Loucy (cell line): ENCODE results near the gene EPHB1.

Experiments used
- H2AFZ ChIP-seq: fragments of 200-600 bp; sonication (generic); 2 replicates; pipeline ENCODE4 v1.6.0; 2016; ENCODE audit warnings: antibody characterized with exemption, mild to moderate bottlenecking, low read length, moderate library complexity
- H3F3A ChIP-seq: fragments of 200-600 bp; 2 replicates; pipeline ENCODE4 v1.6.0; 2016; ENCODE audit warnings: antibody characterized with exemption, low read depth, mild to moderate bottlenecking
- H3K27me3 ChIP-seq: fragments of 200-600 bp; sonication (generic); 2 replicates; pipeline ENCODE4 v1.6.1; 2014; ENCODE audit warnings: low read length, mild to moderate bottlenecking; ENCODE audit not compliant: insufficient read depth, poor library complexity, severe bottlenecking
- H3K36me3 ChIP-seq: fragments of 200-600 bp; sonication (generic); 2 replicates; pipeline ENCODE4 v1.6.1; 2016; ENCODE audit warnings: low read length; ENCODE audit not compliant: insufficient read depth
- H3K4me1 ChIP-seq: fragments of 200-600 bp; sonication (generic); 2 replicates; pipeline ENCODE4 v1.5.1; 2014; ENCODE audit warnings: low read length, mild to moderate bottlenecking; ENCODE audit not compliant: insufficient read depth, poor library complexity, severe bottlenecking
- H3K4me2 ChIP-seq: fragments of 200-600 bp; sonication (generic); 2 replicates; pipeline ENCODE4 v1.6.0; 2014; ENCODE audit warnings: antibody characterized with exemption, low read length, low read depth, mild to moderate bottlenecking; ENCODE audit not compliant: poor library complexity, severe bottlenecking
- H3K4me3 ChIP-seq: fragments of 200-600 bp; sonication (generic); 2 replicates; pipeline ENCODE4 v1.5.1; 2014; ENCODE audit warnings: low read length, mild to moderate bottlenecking, mixed read lengths; ENCODE audit not compliant: poor library complexity, severe bottlenecking
- H3K79me2 ChIP-seq: fragments of 200-600 bp; sonication (generic); 2 replicates; pipeline ENCODE4 v1.6.1; 2014; ENCODE audit warnings: low read length; ENCODE audit not compliant: insufficient read depth
- H3K9ac ChIP-seq: fragments of 200-600 bp; sonication (generic); 2 replicates; pipeline ENCODE4 v1.6.0; 2014; ENCODE audit warnings: mild to moderate bottlenecking, low read depth, low read length, moderate library complexity; ENCODE audit not compliant: poor library complexity, severe bottlenecking
- H3K9me2 ChIP-seq: fragments of 200-600 bp; sonication (generic); replicated peaks from 2 replicates; pipeline ENCODE4 v1.6.1; 2016; ENCODE audit warnings: low read depth, low read length, mixed read lengths
- H3K9me3 ChIP-seq: fragments of 200-600 bp; sonication (generic); 2 replicates; pipeline ENCODE4 v1.6.1; 2014; ENCODE audit warnings: mild to moderate bottlenecking, antibody characterized with exemption, low read length, low read depth; ENCODE audit not compliant: insufficient read depth
- H4K20me1 ChIP-seq: fragments of 200-600 bp; sonication (generic); 2 replicates; pipeline ENCODE4 v1.6.0; 2014; ENCODE audit warnings: antibody characterized with exemption, low read length, mild to moderate bottlenecking; ENCODE audit not compliant: insufficient read depth, poor library complexity, severe bottlenecking
- CTCF ChIP-seq: fragments of 200-600 bp; sonication (generic); conservative IDR thresholded peaks from 2 replicates; pipeline ENCODE4 v1.5.1; 2014; ENCODE audit warnings: mild to moderate bottlenecking, antibody characterized with exemption, low read length
- EZH2phosphoT487 ChIP-seq: fragments of 200-600 bp; IDR thresholded peaks from 2 replicates; pipeline ENCODE4 v1.6.1; 2018; ENCODE audit warnings: antibody characterized with exemption, mild to moderate bottlenecking, moderate library complexity, borderline replicate concordance

The EPHB1 gene

GRCh38 chr3:134793562-134793961 is 1.5 kb upstream of the EPHB1 start:
- Histone ChIP-seq H3K9me2 (no peaks in the 10 kb centered on the region), H3F3A (no peaks in the 10 kb centered on the region), H3K27me3 (no peaks in the 10 kb centered on the region), H4K20me1 (no peaks in the 10 kb centered on the region), H3K4me2 (no peak overlapping the region), H3K79me2 (no peaks in the 10 kb centered on the region), H2AFZ (no peak overlapping the region), H3K36me3 (no peaks in the 10 kb centered on the region), H3K9me3 (no peaks in the 10 kb centered on the region), H3K4me1 (no peaks in the 10 kb centered on the region), H3K9ac (no peak overlapping the region), H3K4me3 (no peak overlapping the region)
- TF ChIP-seq EZH2phosphoT487: no peak
- no peak for TF ChIP-seq CTCF

GRCh38 chr3:134794323-134794722 is 737 bp upstream of the EPHB1 start:
- no peaks in the 10 kb centered on the region for H3K9me3 ChIP-seq
- no peak overlapping the region for H3K4me3 ChIP-seq
- no peaks in the 10 kb centered on the region for H3K9me2 ChIP-seq
- H3K4me2 ChIP-seq: no peak overlapping the region
- no peaks in the 10 kb centered on the region for H4K20me1 ChIP-seq
- H3K4me1 ChIP-seq: no peaks in the 10 kb centered on the region
- H2AFZ ChIP-seq: no peak overlapping the region
- H3K27me3 ChIP-seq: no peaks in the 10 kb centered on the region
- no peak overlapping the region for H3K9ac ChIP-seq
- no peaks in the 10 kb centered on the region for H3F3A ChIP-seq
- H3K79me2 ChIP-seq: no peaks in the 10 kb centered on the region
- H3K36me3 ChIP-seq: no peaks in the 10 kb centered on the region
- TF ChIP-seq CTCF: no peak

- no peaks in the 10 kb centered on the region for H3K79me2 ChIP-seq
- no peaks in the 10 kb centered on the region for H3K27me3 ChIP-seq
- H3K4me3 ChIP-seq: peak overlapping the region; percentile 68
- H3K4me2 ChIP-seq: peak overlapping the region; percentile 56
- no peak for TF ChIP-seq EZH2phosphoT487
- no peak for TF ChIP-seq CTCF
- no peaks in the 10 kb centered on the region for H3K9me3 ChIP-seq
- H4K20me1 ChIP-seq: no peaks in the 10 kb centered on the region
- no peak overlapping the region for H3K9ac ChIP-seq
- H2AFZ ChIP-seq: no peak overlapping the region
- no peaks in the 10 kb centered on the region for H3K36me3 ChIP-seq
- no peaks in the 10 kb centered on the region for H3K9me2 ChIP-seq
- H3F3A ChIP-seq: no peaks in the 10 kb centered on the region
- H3K4me1 ChIP-seq: no peaks in the 10 kb centered on the region
These were observed 753 bp downstream of the EPHB1 start for GRCh38 chr3:134795746-134796280.
